ENCODE data around the gene KIAA1191. TPM values are rescaled to one million over a fixed set of nuclear protein-coding genes. Genes with fewer than 3 reads are reported as not detected.
A peak's percentile ranks its signal among the peaks of the same experiment; 100 is the strongest.

The KIAA1191 gene
- total and polyA plus RNA-seq, 9 of the 15 experiments (the other 6 are each of a cell fraction or from before 2014, with no cell fraction given): 31.0 to 80.2 (median 45.7) TPM

DNA sequence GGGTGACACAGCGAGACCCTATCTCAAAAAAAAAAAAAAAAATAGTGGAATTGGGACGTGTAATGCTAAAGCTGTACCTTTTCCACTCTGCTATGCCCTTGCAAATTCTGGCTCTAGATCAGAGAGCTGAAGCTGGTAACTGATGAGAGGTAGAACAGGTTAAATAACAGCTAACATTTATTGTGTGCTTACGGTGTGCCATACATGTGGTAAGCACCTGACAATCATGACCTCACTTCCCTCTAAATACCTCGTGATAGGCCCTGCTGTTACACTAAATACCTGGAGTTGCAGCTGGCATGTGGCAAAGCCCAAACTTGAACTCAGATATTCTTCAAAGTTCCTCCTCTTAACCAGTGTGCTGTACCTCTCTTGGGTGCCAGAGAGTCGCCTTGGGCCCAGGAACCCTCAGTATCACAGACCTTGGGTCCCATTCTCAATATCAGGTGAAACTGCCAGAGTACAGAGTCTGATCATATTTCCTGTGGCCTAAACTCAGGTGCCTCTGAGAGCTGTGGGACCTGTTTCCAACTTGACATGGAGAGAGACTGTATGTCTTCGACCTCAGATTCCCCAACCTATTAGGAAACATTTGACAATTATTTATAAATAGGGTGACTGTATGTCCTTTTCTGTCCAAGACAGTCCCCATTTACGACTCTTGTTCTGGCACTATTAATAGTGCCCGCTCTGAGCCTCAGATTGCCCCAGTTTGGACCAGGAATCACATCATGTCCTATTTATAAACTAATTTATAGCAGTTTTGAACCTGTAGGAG lies 8.6 kb upstream of the KIAA1191 start:
- CTCF ChIA-PET (ENCODE audit: low intra/inter-chr PET ratio): no interaction called here
- Histone ChIP-seq H3K4me3 (no peak overlapping the region), H3K4me2 (ENCODE audit: insufficient read depth, low read length) (no peak overlapping the region), H4K20me1 (replicated peaks; ENCODE audit: control insufficient read depth, insufficient read depth, low read length) (no peaks in the 10 kb centered on the region), H3K36me3 (ENCODE audit: control insufficient read depth, insufficient read depth, low read length) (no peaks in the 10 kb centered on the region), H3K27ac (ENCODE audit: extremely low read depth, low read depth, low read length) (no peak overlapping the region), H3K79me2 (ENCODE audit: control insufficient read depth, insufficient read depth, low read length) (no peaks in the 10 kb centered on the region), H2AFZ (ENCODE audit: low read depth, low read length) (no peak overlapping the region), H3K9ac (ENCODE audit: insufficient read depth in 1 of 2, low read depth in 2 of 2, low read length in 2 of 2) (no peak overlapping the region), H3K9me3 (replicated peaks; ENCODE audit: control insufficient read depth, insufficient read depth, low read depth, low read length) (no peaks in the 10 kb centered on the region), H3K9me1 (ENCODE audit: control insufficient read depth, insufficient read depth, low read length) (no peaks in the 10 kb centered on the region), H3K4me1 (replicated peaks in 1 of 2; ENCODE audit: control insufficient read depth in 2 of 2, insufficient read depth in 2 of 2, low read length in 2 of 2) (peaks cover 11 to 19% of the 10 kb centered on the region in 2 experiments), H3K27me3 (ENCODE audit: control insufficient read depth in 2 of 2, insufficient read depth in 2 of 2, low read length in 2 of 2) (no peaks in the 10 kb centered on the region)
- in situ Hi-C loops (cut with MboI) (no loop called here), intact Hi-C loops (cut with micrococcal nuclease) (no loop called here)
- ATAC-seq (no peak), DNase-seq (ENCODE audit: extremely low read depth in 1 of 4, low spot score in 3 of 4) (no peak), FAIRE-seq (no peak)
- BruUV-seq (replicated peaks): no TSS peak
- TF ChIP-seq FOXA3 (CRISPR knock-in tag; conservative IDR thresholded peaks at IDR 0.05 in 1 of 2, IDR thresholded peaks at IDR 0.05 in 1 of 2) (no peak), CREB1 (IDR thresholded peaks at IDR 0.05) (no peak), CREB1 (CRISPR knock-in tag; IDR thresholded peaks at IDR 0.05) (0 out of 2 replicates have a peak, but pooled peaks have one; percentile 16)
- POLR2A ChIA-PET: interaction anchor here (0.6 to 3.0 kb wide), 3 partner anchors 10 to 209 kb away, joined by 3 to 11 read pairs (median 4); no protein-coding TSS in a partner anchor
- WGBS (ENCODE audit: insufficient coverage, low coverage, missing lambda C conversion rate): 38% methylated on average over 7 of the region's 8 CpGs

DNA sequence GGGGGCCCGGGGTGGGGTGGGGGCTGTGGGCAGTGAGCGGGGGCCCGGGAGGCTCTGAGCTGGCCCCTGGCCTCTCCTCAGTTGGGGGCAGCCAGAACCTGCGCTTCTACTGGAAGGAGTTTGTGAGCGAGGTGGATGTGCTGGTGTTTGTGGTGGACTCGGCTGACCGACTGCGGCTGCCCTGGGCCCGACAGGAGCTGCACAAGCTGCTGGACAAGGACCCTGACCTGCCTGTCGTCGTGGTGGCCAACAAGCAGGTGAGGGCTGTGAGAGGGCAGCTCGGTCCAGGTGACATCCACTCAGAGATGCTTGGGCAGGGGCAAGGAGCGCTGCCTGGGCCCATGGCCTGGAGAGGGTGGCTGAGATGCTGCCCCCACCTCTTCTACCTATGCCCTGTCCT lies 7.2 kb upstream of the KIAA1191 start:
- no peak overlapping the region for H3K27ac ChIP-seq (ENCODE audit: extremely low read depth, low read depth, low read length)
- ATAC-seq (no peak), FAIRE-seq (no peak), DNase-seq (ENCODE audit: extremely low read depth in 1 of 4, low spot score in 3 of 4) (no peak)
- ChIA-PET POLR2A (no interaction called here), CTCF (ENCODE audit: low intra/inter-chr PET ratio) (no interaction called here)
- no peaks in the 10 kb centered on the region for H3K36me3 ChIP-seq (ENCODE audit: control insufficient read depth, insufficient read depth, low read length)
- H3K4me1 ChIP-seq (replicated peaks in 1 of 2; ENCODE audit: control insufficient read depth in 2 of 2, insufficient read depth in 2 of 2, low read length in 2 of 2): peaks cover 11 to 14% of the 10 kb centered on the region in 2 experiments
- H3K27me3 ChIP-seq (ENCODE audit: control insufficient read depth in 2 of 2, insufficient read depth in 2 of 2, low read length in 2 of 2): no peaks in the 10 kb centered on the region
- intact Hi-C loops (cut with micrococcal nuclease): no loop called here
- H3K9ac ChIP-seq (ENCODE audit: insufficient read depth in 1 of 2, low read depth in 2 of 2, low read length in 2 of 2): peak overlapping the region in 1 of 2 experiments; percentile 14; a peak in 1 of 4 replicates
- no TSS peak for BruUV-seq (replicated peaks)
- H4K20me1 ChIP-seq (replicated peaks; ENCODE audit: control insufficient read depth, insufficient read depth, low read length): no peaks in the 10 kb centered on the region
- H3K9me1 ChIP-seq (ENCODE audit: control insufficient read depth, insufficient read depth, low read length): no peaks in the 10 kb centered on the region
- no peak overlapping the region for H2AFZ ChIP-seq (ENCODE audit: low read depth, low read length)
- 65% methylated on average over 3 of the region's 13 CpGs for WGBS (ENCODE audit: insufficient coverage, low coverage, missing lambda C conversion rate)
- no peak overlapping the region for H3K4me3 ChIP-seq
- H3K79me2 ChIP-seq (ENCODE audit: control insufficient read depth, insufficient read depth, low read length): no peaks in the 10 kb centered on the region
- in situ Hi-C loops (cut with MboI): no loop called here
- H3K9me3 ChIP-seq (replicated peaks; ENCODE audit: control insufficient read depth, insufficient read depth, low read depth, low read length): no peaks in the 10 kb centered on the region
- H3K4me2 ChIP-seq (ENCODE audit: insufficient read depth, low read length): no peak overlapping the region
- no peak for TF ChIP-seq PURB (CRISPR knock-in tag; IDR thresholded peaks at IDR 0.05; ENCODE audit: low read depth)
- TF ChIP-seq ZNF586 (CRISPR knock-in tag; conservative IDR thresholded peaks at IDR 0.05): no peak
- TF ChIP-seq TCF7 (IDR thresholded peaks at IDR 0.05; ENCODE audit: borderline replicate concordance): no peak
- TF ChIP-seq, protein P1, sequence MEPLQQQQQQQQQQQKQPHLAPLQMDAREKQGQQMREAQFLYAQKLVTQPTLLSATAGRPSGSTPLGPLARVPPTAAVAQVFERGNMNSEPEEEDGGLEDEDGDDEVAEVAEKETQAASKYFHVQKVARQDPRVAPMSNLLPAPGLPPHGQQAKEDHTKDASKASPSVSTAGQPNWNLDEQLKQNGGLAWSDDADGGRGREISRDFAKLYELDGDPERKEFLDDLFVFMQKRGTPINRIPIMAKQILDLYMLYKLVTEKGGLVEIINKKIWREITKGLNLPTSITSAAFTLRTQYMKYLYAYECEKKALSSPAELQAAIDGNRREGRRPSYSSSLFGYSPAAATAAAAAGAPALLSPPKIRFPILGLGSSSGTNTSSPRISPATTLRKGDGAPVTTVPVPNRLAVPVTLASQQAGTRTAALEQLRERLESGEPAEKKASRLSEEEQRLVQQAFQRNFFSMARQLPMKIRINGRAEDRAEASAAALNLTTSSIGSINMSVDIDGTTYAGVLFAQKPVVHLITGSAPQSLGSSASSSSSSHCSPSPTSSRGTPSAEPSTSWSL (CRISPR knock-in tag; IDR thresholded peaks at IDR 0.05; ENCODE audit: borderline replicate concordance): no peak
